HFFc6 (cell line): ENCODE data around the gene AEBP2. TPM values are rescaled to one million over a fixed set of nuclear protein-coding genes. Genes with fewer than 3 reads are reported as not detected.

ENCODE experiments used
- DNase-seq: peaks from one replicate; pipeline ENCODE4 v3.0.0-alpha.2; 2018
- H3K27ac Mint-ChIP-seq: 2 replicates; pipeline ENCODE4 v1.8.0; 2020; ENCODE audit warnings: mild to moderate bottlenecking, mixed read lengths
- H3K27me3 Mint-ChIP-seq: 2 replicates; pipeline ENCODE4 v1.8.0; 2021; ENCODE audit warnings: mild to moderate bottlenecking, moderate library complexity, mixed read lengths; ENCODE audit not compliant: insufficient read depth
- H3K36me3 Mint-ChIP-seq: 2 replicates; pipeline ENCODE4 v1.8.0; 2021; ENCODE audit warnings: low read depth, mixed read lengths
- H3K4me1 Mint-ChIP-seq: 2 replicates; pipeline ENCODE4 v1.8.0; 2020; ENCODE audit warnings: low read depth, mixed read lengths
- H3K4me3 Mint-ChIP-seq: 2 replicates; pipeline ENCODE4 v1.8.0; 2020; ENCODE audit warnings: mild to moderate bottlenecking, moderate library complexity, mixed read lengths
- H3K9me3 Mint-ChIP-seq: 2 replicates; pipeline ENCODE4 v1.8.0; 2020; ENCODE audit warnings: mild to moderate bottlenecking, mixed read lengths
- total RNA-seq, 6 experiments: library from RNA; stranded (reverse); fragmentation: NEBNext Ultra II Directional; extraction: Animal tissue kit (Norgen Biotek cat#: 25700); gene quantifications; 2 replicates in 1 of 6; 3 replicates in 5 of 6; pipeline ENCODE4 v1.2.3, GENCODE V29; 2021
- TF ChIP-seq, protein P1 (sequence below): fragments of 200-600 bp; sonication (generic); IDR thresholded peaks from 2 replicates; pipeline ENCODE4 v1.5.0; 2021; ENCODE audit warnings: antibody characterized with exemption, mild to moderate bottlenecking

AEBP2 gene
- total RNA-seq, 6 experiments from 2014 or later: 36.8 to 43.4 (median 39.1) TPM

- Mint-ChIP-seq H3K36me3 (0 out of 2 replicates have a peak, but pooled peaks cover 3% of the 10 kb centered on the region), H3K4me1 (peaks cover 31% of the 10 kb centered on the region), H3K27me3 (no peaks in the 10 kb centered on the region; the same call in none of the 2 replicates), H3K27ac (no peak overlapping the region), H3K9me3 (no peaks in the 10 kb centered on the region), H3K4me3 (no peak overlapping the region)
- TF ChIP-seq, protein P1, sequence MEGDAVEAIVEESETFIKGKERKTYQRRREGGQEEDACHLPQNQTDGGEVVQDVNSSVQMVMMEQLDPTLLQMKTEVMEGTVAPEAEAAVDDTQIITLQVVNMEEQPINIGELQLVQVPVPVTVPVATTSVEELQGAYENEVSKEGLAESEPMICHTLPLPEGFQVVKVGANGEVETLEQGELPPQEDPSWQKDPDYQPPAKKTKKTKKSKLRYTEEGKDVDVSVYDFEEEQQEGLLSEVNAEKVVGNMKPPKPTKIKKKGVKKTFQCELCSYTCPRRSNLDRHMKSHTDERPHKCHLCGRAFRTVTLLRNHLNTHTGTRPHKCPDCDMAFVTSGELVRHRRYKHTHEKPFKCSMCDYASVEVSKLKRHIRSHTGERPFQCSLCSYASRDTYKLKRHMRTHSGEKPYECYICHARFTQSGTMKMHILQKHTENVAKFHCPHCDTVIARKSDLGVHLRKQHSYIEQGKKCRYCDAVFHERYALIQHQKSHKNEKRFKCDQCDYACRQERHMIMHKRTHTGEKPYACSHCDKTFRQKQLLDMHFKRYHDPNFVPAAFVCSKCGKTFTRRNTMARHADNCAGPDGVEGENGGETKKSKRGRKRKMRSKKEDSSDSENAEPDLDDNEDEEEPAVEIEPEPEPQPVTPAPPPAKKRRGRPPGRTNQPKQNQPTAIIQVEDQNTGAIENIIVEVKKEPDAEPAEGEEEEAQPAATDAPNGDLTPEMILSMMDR: no peak
- DNase-seq: no peak
These were observed 71.2 kb downstream of the AEBP2 start for GRCh38 chr12:19510461-19510860.

GRCh38 chr12:19515179-19515578, 75.9 kb downstream of the AEBP2 start:
- H3K4me1 Mint-ChIP-seq: peaks cover 18% of the 10 kb centered on the region
- TF ChIP-seq, protein P1: no peak

DNA sequence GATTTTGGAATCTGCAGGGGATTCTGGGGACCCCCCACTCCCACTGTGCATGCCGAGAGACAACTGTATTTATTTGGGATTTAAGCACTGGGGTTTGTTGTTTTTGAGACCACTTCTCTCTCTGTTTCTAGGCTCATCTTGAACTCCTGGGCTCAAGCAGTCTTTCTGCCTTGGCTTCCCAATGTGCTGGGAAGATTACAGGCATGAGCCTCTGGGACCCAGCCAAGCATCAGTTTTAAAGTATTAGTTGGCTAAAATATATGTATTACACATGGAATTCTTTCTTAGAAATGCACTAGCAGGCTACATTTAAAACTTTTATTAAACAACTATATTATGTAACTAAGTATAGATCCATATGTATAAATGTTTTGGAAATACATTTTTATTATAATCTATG, 78.3 kb downstream of the AEBP2 start:
- Mint-ChIP-seq H3K4me1 (peaks cover 28% of the 10 kb centered on the region), H3K4me3 (no peak overlapping the region), H3K27me3 (no peaks in the 10 kb centered on the region; the same call in 1 of the 2 replicates), H3K27ac (no peak overlapping the region), H3K36me3 (peaks cover 10% of the 10 kb centered on the region), H3K9me3 (no peaks in the 10 kb centered on the region)
- DNase-seq: no peak
- TF ChIP-seq, protein P1: no peak

More at GRCh38 chr12:19515179-19515578, 75.9 kb downstream of the AEBP2 start:
- H3K27ac Mint-ChIP-seq: no peak overlapping the region
- peaks cover 6% of the 10 kb centered on the region for H3K36me3 Mint-ChIP-seq
- no peaks in the 10 kb centered on the region; the same call in 1 of the 2 replicates for H3K27me3 Mint-ChIP-seq
- no peak overlapping the region for H3K4me3 Mint-ChIP-seq
- H3K9me3 Mint-ChIP-seq: no peaks in the 10 kb centered on the region
- DNase-seq: no peak

GRCh38 chr12:19518209-19518608, 78.9 kb downstream of the AEBP2 start:
- Mint-ChIP-seq H3K4me1 (peaks cover 28% of the 10 kb centered on the region), H3K36me3 (peaks cover 10% of the 10 kb centered on the region), H3K9me3 (no peaks in the 10 kb centered on the region), H3K4me3 (no peak overlapping the region), H3K27me3 (no peaks in the 10 kb centered on the region; the same call in 1 of the 2 replicates), H3K27ac (no peak overlapping the region)
- DNase-seq: no peak
- TF ChIP-seq, protein P1: no peak

GRCh38 chr12:19520646-19521415, 81.5 kb downstream of the AEBP2 start:
- TF ChIP-seq, protein P1: no peak
- H3K4me1 Mint-ChIP-seq: peaks cover 24% of the 10 kb centered on the region
- peaks cover 10% of the 10 kb centered on the region for H3K36me3 Mint-ChIP-seq
- H3K27me3 Mint-ChIP-seq: no peaks in the 10 kb centered on the region
- DNase-seq: no peak
- no peaks in the 10 kb centered on the region for H3K9me3 Mint-ChIP-seq
- no peak overlapping the region for H3K27ac Mint-ChIP-seq
- H3K4me3 Mint-ChIP-seq: no peak overlapping the region
